Measurements from ENCODE around the gene CACNA1I. TPM values are rescaled to one million over a fixed set of nuclear protein-coding genes. Genes with fewer than 3 reads are reported as not detected.

CACNA1I gene
- total RNA-seq, 1 experiment from 2014 or later, result 2.1 TPM

DNA sequence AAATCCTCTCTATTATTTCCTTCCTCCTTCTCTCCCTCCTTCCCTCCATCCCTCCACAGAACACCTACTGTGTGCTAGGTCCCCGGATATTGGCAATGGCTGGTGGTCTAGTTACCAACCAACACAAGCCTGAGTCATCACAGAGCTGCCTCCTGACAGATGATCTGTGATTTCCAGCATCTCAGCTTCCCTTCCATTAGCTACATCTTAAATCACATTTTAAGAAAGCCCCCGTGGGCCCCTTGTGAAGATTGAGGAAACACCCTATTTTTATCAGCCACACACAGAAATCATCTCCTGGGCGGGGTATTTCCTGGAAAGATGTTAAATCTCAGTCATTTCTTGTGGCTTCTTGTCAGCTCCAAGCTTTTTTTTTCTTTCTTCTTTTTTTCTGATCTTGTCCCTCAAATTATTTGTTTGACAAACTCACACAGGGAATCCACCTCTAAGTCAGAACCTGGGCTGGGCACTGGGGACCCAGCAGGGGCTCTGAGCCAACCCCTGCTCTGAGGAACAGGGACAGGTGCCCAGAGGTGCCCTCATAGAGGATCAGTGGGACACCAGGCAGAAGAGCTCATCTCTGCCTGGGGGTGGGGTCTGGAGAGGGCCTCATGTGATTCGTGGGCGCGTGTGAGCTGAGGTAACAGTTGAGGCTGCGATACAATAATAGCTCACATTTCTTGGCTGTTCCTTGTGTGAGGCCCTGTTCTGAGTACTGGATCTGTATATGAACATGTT, 42.4 kb downstream of the CACNA1I start (continued):
- TF ChIP-seq, protein P1, sequence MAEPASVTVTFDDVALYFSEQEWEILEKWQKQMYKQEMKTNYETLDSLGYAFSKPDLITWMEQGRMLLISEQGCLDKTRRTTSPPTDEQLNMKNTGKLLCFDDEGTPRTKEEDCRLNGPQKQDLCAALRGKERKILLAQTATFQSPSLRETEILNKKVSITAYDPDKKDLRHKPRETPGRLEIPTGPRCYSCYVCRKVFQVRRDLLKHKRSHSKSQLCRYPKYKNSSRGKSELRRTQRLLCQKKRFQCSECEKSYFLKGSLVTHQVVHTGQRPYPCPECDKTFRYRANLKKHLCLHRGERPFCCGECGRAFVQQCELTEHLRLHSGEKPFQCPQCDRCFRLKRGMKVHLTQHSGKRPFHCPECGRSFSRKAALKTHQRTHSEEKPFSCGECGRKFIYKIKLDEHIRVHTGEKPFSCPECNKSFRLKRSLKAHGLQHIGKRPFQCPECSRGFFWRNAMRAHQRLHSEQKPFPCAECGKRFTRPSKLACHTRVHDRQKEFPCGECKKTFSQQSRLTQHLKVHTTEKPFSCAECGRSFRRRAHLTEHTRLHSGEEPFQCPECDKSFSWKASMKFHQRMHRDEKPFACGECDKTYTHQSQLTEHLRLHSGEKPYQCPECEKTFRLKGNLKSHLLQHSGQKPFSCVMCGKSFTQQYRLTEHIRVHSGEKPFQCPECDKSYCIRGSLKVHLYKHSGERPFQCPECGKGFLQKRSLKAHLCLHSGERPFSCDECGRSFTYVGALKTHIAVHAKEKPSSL (CRISPR knock-in tag; conservative IDR thresholded peaks at IDR 0.05), result no peak
- TF ChIP-seq, protein P2, sequence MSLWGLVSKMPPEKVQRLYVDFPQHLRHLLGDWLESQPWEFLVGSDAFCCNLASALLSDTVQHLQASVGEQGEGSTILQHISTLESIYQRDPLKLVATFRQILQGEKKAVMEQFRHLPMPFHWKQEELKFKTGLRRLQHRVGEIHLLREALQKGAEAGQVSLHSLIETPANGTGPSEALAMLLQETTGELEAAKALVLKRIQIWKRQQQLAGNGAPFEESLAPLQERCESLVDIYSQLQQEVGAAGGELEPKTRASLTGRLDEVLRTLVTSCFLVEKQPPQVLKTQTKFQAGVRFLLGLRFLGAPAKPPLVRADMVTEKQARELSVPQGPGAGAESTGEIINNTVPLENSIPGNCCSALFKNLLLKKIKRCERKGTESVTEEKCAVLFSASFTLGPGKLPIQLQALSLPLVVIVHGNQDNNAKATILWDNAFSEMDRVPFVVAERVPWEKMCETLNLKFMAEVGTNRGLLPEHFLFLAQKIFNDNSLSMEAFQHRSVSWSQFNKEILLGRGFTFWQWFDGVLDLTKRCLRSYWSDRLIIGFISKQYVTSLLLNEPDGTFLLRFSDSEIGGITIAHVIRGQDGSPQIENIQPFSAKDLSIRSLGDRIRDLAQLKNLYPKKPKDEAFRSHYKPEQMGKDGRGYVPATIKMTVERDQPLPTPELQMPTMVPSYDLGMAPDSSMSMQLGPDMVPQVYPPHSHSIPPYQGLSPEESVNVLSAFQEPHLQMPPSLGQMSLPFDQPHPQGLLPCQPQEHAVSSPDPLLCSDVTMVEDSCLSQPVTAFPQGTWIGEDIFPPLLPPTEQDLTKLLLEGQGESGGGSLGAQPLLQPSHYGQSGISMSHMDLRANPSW (CRISPR knock-in tag; conservative IDR thresholded peaks at IDR 0.05; ENCODE audit: low read depth), result no peak
- TF ChIP-seq MXD4 (CRISPR knock-in tag; IDR thresholded peaks at IDR 0.05; ENCODE audit: borderline replicate concordance), result no peak
- TF ChIP-seq, protein P3, sequence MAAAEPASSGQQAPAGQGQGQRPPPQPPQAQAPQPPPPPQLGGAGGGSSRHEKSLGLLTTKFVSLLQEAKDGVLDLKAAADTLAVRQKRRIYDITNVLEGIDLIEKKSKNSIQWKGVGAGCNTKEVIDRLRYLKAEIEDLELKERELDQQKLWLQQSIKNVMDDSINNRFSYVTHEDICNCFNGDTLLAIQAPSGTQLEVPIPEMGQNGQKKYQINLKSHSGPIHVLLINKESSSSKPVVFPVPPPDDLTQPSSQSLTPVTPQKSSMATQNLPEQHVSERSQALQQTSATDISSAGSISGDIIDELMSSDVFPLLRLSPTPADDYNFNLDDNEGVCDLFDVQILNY (CRISPR knock-in tag; IDR thresholded peaks at IDR 0.05), result no peak
- TF ChIP-seq, protein P4, sequence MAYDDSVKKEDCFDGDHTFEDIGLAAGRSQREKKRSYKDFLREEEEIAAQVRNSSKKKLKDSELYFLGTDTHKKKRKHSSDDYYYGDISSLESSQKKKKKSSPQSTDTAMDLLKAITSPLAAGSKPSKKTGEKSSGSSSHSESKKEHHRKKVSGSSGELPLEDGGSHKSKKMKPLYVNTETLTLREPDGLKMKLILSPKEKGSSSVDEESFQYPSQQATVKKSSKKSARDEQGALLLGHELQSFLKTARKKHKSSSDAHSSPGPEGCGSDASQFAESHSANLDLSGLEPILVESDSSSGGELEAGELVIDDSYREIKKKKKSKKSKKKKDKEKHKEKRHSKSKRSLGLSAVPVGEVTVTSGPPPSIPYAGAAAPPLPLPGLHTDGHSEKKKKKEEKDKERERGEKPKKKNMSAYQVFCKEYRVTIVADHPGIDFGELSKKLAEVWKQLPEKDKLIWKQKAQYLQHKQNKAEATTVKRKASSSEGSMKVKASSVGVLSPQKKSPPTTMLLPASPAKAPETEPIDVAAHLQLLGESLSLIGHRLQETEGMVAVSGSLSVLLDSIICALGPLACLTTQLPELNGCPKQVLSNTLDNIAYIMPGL (CRISPR knock-in tag; IDR thresholded peaks at IDR 0.05), result no peak

DNA sequence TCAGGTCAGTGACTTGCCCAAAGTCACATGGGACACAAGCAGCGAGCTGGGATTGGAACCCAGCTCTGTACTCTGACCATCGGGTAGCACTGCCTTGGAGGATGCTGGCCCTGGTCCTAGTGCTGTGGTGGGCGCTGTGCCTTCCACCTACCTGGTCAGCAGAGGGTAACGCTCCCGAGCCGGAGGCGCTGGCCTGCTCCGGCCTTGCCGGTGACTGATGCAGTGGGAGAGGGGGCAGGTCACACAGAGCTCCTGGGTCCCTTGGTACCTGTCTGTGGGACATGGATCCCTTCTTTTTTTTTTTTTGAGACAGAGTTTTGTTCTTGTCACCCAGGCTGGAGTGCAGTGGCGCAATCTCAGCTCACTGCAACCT, 43.0 kb downstream of the CACNA1I start:
- Mint-ChIP-seq H3K4me1 (peaks cover 13% of the 10 kb centered on the region), H3K27ac (no peak overlapping the region), H3K9me3 (peaks cover 14% of the 10 kb centered on the region), H3K27me3 (ENCODE audit: low read depth) (peaks cover 4% of the 10 kb centered on the region), H3K36me3 (peaks cover 2% of the 10 kb centered on the region; the same call in 1 of the 2 replicates), H3K4me3 (no peak overlapping the region)
- no peak for TF ChIP-seq NR1H2 (CRISPR knock-in tag; IDR thresholded peaks at IDR 0.05)
- TF ChIP-seq, protein P5, sequence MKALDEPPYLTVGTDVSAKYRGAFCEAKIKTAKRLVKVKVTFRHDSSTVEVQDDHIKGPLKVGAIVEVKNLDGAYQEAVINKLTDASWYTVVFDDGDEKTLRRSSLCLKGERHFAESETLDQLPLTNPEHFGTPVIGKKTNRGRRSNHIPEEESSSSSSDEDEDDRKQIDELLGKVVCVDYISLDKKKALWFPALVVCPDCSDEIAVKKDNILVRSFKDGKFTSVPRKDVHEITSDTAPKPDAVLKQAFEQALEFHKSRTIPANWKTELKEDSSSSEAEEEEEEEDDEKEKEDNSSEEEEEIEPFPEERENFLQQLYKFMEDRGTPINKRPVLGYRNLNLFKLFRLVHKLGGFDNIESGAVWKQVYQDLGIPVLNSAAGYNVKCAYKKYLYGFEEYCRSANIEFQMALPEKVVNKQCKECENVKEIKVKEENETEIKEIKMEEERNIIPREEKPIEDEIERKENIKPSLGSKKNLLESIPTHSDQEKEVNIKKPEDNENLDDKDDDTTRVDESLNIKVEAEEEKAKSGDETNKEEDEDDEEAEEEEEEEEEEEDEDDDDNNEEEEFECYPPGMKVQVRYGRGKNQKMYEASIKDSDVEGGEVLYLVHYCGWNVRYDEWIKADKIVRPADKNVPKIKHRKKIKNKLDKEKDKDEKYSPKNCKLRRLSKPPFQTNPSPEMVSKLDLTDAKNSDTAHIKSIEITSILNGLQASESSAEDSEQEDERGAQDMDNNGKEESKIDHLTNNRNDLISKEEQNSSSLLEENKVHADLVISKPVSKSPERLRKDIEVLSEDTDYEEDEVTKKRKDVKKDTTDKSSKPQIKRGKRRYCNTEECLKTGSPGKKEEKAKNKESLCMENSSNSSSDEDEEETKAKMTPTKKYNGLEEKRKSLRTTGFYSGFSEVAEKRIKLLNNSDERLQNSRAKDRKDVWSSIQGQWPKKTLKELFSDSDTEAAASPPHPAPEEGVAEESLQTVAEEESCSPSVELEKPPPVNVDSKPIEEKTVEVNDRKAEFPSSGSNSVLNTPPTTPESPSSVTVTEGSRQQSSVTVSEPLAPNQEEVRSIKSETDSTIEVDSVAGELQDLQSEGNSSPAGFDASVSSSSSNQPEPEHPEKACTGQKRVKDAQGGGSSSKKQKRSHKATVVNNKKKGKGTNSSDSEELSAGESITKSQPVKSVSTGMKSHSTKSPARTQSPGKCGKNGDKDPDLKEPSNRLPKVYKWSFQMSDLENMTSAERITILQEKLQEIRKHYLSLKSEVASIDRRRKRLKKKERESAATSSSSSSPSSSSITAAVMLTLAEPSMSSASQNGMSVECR (CRISPR knock-in tag; IDR thresholded peaks at IDR 0.05; ENCODE audit: borderline replicate concordance), result no peak
- POLR2A ChIA-PET, result no interaction called here
- ATAC-seq (no peak), DNase-seq (ENCODE audit: low spot score) (no peak)
- CTCF ChIA-PET, result interaction anchor here (1.4 to 2.2 kb wide), 2 partner anchors 11 to 78 kb away, joined by 5 to 6 read pairs; no protein-coding TSS in a partner anchor

DNA sequence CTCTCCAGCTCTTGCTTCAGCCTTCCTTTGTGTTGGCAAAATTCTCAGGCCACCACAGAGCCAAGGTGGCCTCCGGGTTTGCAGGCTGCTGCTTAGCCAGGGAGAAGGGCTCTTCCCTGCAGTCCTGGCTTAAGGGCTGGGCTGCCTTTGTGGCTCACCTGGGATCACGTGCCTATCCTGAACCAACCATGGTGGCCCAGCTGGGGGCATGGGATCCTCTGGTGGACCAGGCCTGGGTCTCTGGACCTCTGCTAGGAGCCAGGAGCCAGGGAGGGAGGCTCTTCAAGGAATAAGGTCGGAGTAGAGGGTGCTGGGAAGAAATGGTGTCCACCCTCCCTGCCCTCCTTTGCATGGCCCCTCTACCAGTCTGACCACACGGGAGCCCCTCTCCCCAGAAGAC, 43.9 kb downstream of the CACNA1I start:
- H3K27ac Mint-ChIP-seq, result no peak overlapping the region
- H3K4me1 Mint-ChIP-seq, result peaks cover 13% of the 10 kb centered on the region
- no peak overlapping the region for H3K4me3 Mint-ChIP-seq
- DNase-seq (ENCODE audit: low spot score) (no peak), ATAC-seq (no peak)
- TF ChIP-seq RELA (CRISPR knock-in tag; IDR thresholded peaks at IDR 0.05; ENCODE audit: borderline replicate concordance), result no peak
- TF ChIP-seq, protein P6, sequence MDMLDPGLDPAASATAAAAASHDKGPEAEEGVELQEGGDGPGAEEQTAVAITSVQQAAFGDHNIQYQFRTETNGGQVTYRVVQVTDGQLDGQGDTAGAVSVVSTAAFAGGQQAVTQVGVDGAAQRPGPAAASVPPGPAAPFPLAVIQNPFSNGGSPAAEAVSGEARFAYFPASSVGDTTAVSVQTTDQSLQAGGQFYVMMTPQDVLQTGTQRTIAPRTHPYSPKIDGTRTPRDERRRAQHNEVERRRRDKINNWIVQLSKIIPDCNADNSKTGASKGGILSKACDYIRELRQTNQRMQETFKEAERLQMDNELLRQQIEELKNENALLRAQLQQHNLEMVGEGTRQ (CRISPR knock-in tag; IDR thresholded peaks at IDR 0.05), result peak; percentile 29; the same call in 1 of the 2 replicates
- peaks cover 14% of the 10 kb centered on the region for H3K9me3 Mint-ChIP-seq
- H3K27me3 Mint-ChIP-seq (ENCODE audit: low read depth), result no peaks in the 10 kb centered on the region; the same call in 1 of the 2 replicates
- peaks cover 2% of the 10 kb centered on the region; the same call in 1 of the 2 replicates for H3K36me3 Mint-ChIP-seq
- ChIA-PET CTCF (interaction anchor here (1.0 to 2.2 kb wide), 4 partner anchors 10 to 79 kb away, joined by 3 to 6 read pairs (median 4); no protein-coding TSS in a partner anchor), POLR2A (no interaction called here)
